Keratinocyte (primary cell): Measurements from ENCODE around the gene PERP.
"Not testable (repeated sequence)": the region's sequence is repeated elsewhere in the genome, so short reads cannot be mapped to it uniquely, and the experiment has no call there.

Experiments
- EZH2 ChIP-seq: IDR thresholded peaks from one replicate; pipeline ENCODE4 v1.6.1; 2012; ENCODE audit warnings: inconsistent platforms, mild to moderate bottlenecking, low read length, moderate library complexity
- TF ChIP-seq, protein P1 (sequence below), 3 experiments: IDR thresholded peaks in 1 of 3; conservative IDR thresholded peaks in 1 of 3; optimal IDR thresholded peaks in 1 of 3; 2 replicates in 2 of 3; 3 replicates in 1 of 3; pipeline versions ENCODE3 to v1.5.1; 2011; ENCODE audit warnings: low read length in 3 of 3, mild to moderate bottlenecking in 3 of 3, moderate library complexity in 2 of 3, control low read depth in 1 of 3, inconsistent platforms in 1 of 3; ENCODE audit not compliant: insufficient read depth in 2 of 3; ENCODE audit errors: extremely low read depth in 1 of 3

DNA sequence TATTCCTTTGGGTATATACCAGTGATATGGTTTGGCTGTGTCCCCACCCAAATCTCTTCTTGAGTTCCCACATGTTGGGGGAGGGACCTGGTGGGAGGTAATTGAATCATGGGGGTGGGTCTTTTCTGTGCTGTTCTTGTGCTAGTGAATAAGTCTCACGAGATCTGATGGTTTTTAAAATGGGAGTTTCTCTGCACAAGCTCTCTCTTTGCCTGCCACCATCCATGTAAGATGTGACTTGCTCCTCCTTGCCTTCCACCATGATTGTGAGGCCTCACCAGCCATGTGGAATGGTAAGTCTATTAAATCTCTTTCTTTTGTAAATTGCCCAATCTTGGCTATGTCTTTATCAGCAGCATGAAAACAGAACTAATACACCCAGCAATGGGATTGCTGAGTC, 12.0 kb upstream of the PERP start:
- TF ChIP-seq, protein P1, sequence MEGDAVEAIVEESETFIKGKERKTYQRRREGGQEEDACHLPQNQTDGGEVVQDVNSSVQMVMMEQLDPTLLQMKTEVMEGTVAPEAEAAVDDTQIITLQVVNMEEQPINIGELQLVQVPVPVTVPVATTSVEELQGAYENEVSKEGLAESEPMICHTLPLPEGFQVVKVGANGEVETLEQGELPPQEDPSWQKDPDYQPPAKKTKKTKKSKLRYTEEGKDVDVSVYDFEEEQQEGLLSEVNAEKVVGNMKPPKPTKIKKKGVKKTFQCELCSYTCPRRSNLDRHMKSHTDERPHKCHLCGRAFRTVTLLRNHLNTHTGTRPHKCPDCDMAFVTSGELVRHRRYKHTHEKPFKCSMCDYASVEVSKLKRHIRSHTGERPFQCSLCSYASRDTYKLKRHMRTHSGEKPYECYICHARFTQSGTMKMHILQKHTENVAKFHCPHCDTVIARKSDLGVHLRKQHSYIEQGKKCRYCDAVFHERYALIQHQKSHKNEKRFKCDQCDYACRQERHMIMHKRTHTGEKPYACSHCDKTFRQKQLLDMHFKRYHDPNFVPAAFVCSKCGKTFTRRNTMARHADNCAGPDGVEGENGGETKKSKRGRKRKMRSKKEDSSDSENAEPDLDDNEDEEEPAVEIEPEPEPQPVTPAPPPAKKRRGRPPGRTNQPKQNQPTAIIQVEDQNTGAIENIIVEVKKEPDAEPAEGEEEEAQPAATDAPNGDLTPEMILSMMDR (optimal IDR thresholded peaks at IDR 0.05 in 1 of 3, IDR thresholded peaks at IDR 0.05 in 1 of 3, conservative IDR thresholded peaks at IDR 0.05 in 1 of 3; ENCODE audit: extremely low read depth in 1 of 3, insufficient read depth in 2 of 3, low read length in 3 of 3) = not testable (repeated sequence)
- TF ChIP-seq EZH2 = not testable (repeated sequence)
